Fibroblast of skin of right quadriceps (primary cell): ENCODE results near the gene FDXR.

Experiments used
- DNase-seq: peaks from one replicate; pipeline ENCODE4 v3.0.0-alpha.2; 2013

The FDXR gene

GRCh38 chr17:74832421-74832820 lies 40.4 kb downstream of the FDXR start:
- no peak for DNase-seq

- no peak for DNase-seq
Measured at GRCh38 chr17:74831444-74832146, 41.2 kb downstream of the FDXR start.

GRCh38 chr17:74830861-74831260 lies 41.9 kb downstream of the FDXR start:
- no peak for DNase-seq

- DNase-seq, result no peak
Measured at GRCh38 chr17:74827800-74828199, 45.0 kb downstream of the FDXR start.

GRCh38 chr17:74825952-74826719 lies 46.7 kb downstream of the FDXR start:
- DNase-seq, result no peak

- no peak for DNase-seq
Measured at GRCh38 chr17:74824961-74825627, 47.7 kb downstream of the FDXR start.

GRCh38 chr17:74822939-74823367 lies 49.8 kb downstream of the FDXR start:
- no peak for DNase-seq

GRCh38 chr17:74822335-74822938 lies 50.4 kb downstream of the FDXR start:
- DNase-seq, result no peak

GRCh38 chr17:74821655-74822334 lies 51.0 kb downstream of the FDXR start:
- no peak for DNase-seq

GRCh38 chr17:74819801-74820436 lies 52.9 kb downstream of the FDXR start:
- DNase-seq, result no peak

- DNase-seq, result no peak
Measured at GRCh38 chr17:74818291-74818938, 54.4 kb downstream of the FDXR start.

GRCh38 chr17:74816905-74817620 lies 55.7 kb downstream of the FDXR start:
- no peak for DNase-seq

- DNase-seq, result no peak
Measured at GRCh38 chr17:74815550-74816370, 57.0 kb downstream of the FDXR start.

GRCh38 chr17:74815067-74815466 lies 57.7 kb downstream of the FDXR start:
- no peak for DNase-seq

- DNase-seq, result no peak
Measured at GRCh38 chr17:74814453-74814852, 58.3 kb downstream of the FDXR start.
